ENCODE results near the gene SLC38A10. TPM values are rescaled to one million over a fixed set of nuclear protein-coding genes. Genes with fewer than 3 reads are reported as not detected.
A peak's percentile ranks its signal among the peaks of the same experiment; 100 is the strongest.

Gene SLC38A10
- total and polyA plus RNA-seq, 2 of the 13 experiments (the other 11 are each of a cell fraction or from before 2014, with no cell fraction given): 23.4 to 55.8 TPM

DNA sequence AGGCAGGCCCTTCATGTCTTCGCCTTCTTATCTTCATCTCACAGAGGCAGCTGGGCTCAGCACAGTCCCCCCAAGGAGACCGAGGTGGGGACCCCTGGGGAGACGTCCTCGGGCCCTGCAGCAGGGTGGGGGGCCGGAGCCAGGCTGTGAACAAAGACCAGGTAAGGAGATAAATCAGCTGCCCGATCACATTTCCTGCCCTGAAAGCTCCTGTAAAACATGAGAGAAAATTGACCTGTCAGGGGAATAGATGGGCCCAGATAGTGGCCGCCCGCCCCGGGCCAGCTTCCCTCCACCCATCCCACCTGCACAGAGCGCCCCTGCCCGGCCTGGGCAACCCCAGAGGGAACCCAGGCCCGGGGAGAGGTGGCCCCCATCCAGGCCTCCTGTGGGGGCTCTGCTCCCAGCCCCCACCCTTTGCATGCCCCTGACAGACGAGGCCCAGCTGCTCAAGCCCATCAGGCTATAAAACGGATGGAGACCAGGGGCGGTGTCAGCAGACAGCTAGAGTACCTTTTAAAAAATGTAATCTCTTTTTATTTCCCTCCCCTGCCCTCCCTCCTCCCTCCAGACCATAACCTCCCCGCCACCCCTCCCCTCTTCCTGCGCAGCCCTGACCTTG is 18.8 kb upstream of the SLC38A10 start:
- in situ Hi-C loops (cut with HindIII; ENCODE audit: extremely low pct_ligation_motif_present, low pct_unique_long_range_greater_than_20kb) (no loop called here), intact Hi-C loops (cut with micrococcal nuclease; ENCODE audit: unreplicated experiment) (no loop called here)
- 41% methylated on average over 14 of the region's 17 CpGs for WGBS (ENCODE audit: low lambda C conversion rate)
- H3K36me3 ChIP-seq (replicated peaks in 1 of 2; ENCODE audit: control insufficient read depth in 1 of 2, insufficient read depth in 2 of 2, low read length in 2 of 2): no peaks in the 10 kb centered on the region
- ChIA-PET CTCF (ENCODE audit: low intra/inter-chr PET ratio, low total read pairs) (no interaction called here), POLR2A (no interaction called here)
- DNase-seq (ENCODE audit: low spot score) (no peak), FAIRE-seq (no peak), ATAC-seq (no peak)
- H2AFZ ChIP-seq (ENCODE audit: low read length): no peak overlapping the region
- H3K4me1 ChIP-seq (ENCODE audit: insufficient read depth, low read length): peaks cover 60% of the 10 kb centered on the region
- H3K9me3 ChIP-seq (ENCODE audit: low read length): no peaks in the 10 kb centered on the region
- H3K79me2 ChIP-seq (ENCODE audit: insufficient read depth, low read length): no peaks in the 10 kb centered on the region
- no peak overlapping the region for H3K9ac ChIP-seq (ENCODE audit: insufficient read depth, low read depth, low read length)
- TF ChIP-seq, protein P1, sequence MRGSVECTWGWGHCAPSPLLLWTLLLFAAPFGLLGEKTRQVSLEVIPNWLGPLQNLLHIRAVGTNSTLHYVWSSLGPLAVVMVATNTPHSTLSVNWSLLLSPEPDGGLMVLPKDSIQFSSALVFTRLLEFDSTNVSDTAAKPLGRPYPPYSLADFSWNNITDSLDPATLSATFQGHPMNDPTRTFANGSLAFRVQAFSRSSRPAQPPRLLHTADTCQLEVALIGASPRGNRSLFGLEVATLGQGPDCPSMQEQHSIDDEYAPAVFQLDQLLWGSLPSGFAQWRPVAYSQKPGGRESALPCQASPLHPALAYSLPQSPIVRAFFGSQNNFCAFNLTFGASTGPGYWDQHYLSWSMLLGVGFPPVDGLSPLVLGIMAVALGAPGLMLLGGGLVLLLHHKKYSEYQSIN (CRISPR knock-in tag; IDR thresholded peaks at IDR 0.05; ENCODE audit: borderline replicate concordance): no peak
- TF ChIP-seq SP2 (CRISPR knock-in tag; IDR thresholded peaks at IDR 0.05) (no peak), MTF2 (CRISPR knock-in tag; IDR thresholded peaks at IDR 0.05; ENCODE audit: borderline replicate concordance) (0 out of 2 replicates have a peak, but pooled peaks have one; percentile 15)
- H3K27me3 ChIP-seq (ENCODE audit: control insufficient read depth in 1 of 2, insufficient read depth in 2 of 2, low read length in 2 of 2): peaks cover 27 to 89% of the 10 kb centered on the region in 2 experiments
- H3K27ac ChIP-seq (ENCODE audit: extremely low read length, insufficient read depth, low read length): no peak overlapping the region
- no TSS peak for BruUV-seq (replicated peaks)
- H3K4me3 ChIP-seq (replicated peaks in 1 of 3; ENCODE audit: insufficient read depth in 1 of 3, low read depth in 2 of 3, low read length in 3 of 3): no peak overlapping the region
- H3K4me2 ChIP-seq (ENCODE audit: low read depth, low read length): no peak overlapping the region
- no peaks in the 10 kb centered on the region for H4K20me1 ChIP-seq (ENCODE audit: insufficient read depth, low read length)

DNA sequence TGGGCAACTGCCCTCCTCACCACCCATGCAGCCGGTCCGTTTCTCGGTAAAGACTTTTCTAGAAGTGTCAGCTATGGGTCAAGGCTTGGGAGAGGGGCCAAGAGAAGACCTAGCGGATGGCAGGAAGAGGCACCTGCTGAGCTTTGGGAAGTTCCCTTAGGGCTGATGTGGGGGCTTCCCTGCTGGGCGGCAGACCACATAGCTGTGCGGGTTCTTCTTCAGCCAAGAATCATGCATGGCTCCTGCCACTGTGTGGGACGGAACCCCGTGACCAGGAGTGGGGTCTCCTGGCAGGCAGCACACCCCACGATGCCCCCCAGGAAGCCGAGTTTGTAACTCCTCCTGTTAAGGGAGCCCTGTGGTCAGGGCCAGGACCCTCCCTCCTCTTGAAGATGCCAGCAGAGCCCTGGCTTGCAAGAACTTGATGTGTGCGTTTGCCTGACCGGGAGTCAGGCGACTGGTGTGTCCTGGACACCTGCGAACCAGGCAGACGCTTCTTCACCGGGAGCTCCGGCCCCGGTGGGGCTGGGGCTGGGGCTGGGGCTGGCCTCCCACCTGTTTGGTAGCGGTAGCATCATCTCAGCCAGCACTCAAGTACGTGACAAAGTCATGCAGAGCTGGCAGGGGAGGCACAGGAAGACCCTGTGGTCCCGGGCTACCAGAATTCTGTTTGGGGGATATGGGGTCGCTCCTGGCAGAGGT is 17.7 kb upstream of the SLC38A10 start:
- CTCF ChIA-PET (ENCODE audit: low intra/inter-chr PET ratio, low total read pairs): no interaction called here
- peaks cover 63% of the 10 kb centered on the region for H3K4me1 ChIP-seq (ENCODE audit: insufficient read depth, low read length)
- H3K36me3 ChIP-seq (replicated peaks in 1 of 2; ENCODE audit: control insufficient read depth in 1 of 2, insufficient read depth in 2 of 2, low read length in 2 of 2): no peaks in the 10 kb centered on the region
- no peaks in the 10 kb centered on the region for H4K20me1 ChIP-seq (ENCODE audit: insufficient read depth, low read length)
- H3K79me2 ChIP-seq (ENCODE audit: insufficient read depth, low read length): no peaks in the 10 kb centered on the region
- POLR2A ChIA-PET: no interaction called here
- H3K27ac ChIP-seq (ENCODE audit: extremely low read length, insufficient read depth, low read length): no peak overlapping the region
- BruUV-seq (replicated peaks): no TSS peak
- H3K4me3 ChIP-seq (replicated peaks in 1 of 3; ENCODE audit: insufficient read depth in 1 of 3, low read depth in 2 of 3, low read length in 3 of 3): no peak overlapping the region
- no peak for TF ChIP-seq BCL6 (CRISPR knock-in tag; IDR thresholded peaks at IDR 0.05)
- TF ChIP-seq ZNF251 (CRISPR knock-in tag; IDR thresholded peaks at IDR 0.05): no peak
- no peak for TF ChIP-seq MEIS2 (CRISPR knock-in tag; IDR thresholded peaks at IDR 0.05)
- no peak for TF ChIP-seq ZBTB20 (CRISPR knock-in tag; IDR thresholded peaks at IDR 0.05; ENCODE audit: borderline replicate concordance, low read depth)
- no peak for TF ChIP-seq ZMYM3 (CRISPR knock-in tag; IDR thresholded peaks at IDR 0.05)
- FAIRE-seq: no peak
- H3K9me3 ChIP-seq (ENCODE audit: low read length): no peaks in the 10 kb centered on the region
- no peak for DNase-seq (ENCODE audit: low spot score)
- no peak overlapping the region for H3K9ac ChIP-seq (ENCODE audit: insufficient read depth, low read depth, low read length)
- H3K27me3 ChIP-seq (ENCODE audit: control insufficient read depth in 1 of 2, insufficient read depth in 2 of 2, low read length in 2 of 2): peaks cover 27 to 80% of the 10 kb centered on the region in 2 experiments
- no peak overlapping the region for H2AFZ ChIP-seq (ENCODE audit: low read length)
- no peak overlapping the region for H3K4me2 ChIP-seq (ENCODE audit: low read depth, low read length)
- 49% methylated on average over 10 of the region's 22 CpGs for WGBS (ENCODE audit: low lambda C conversion rate)
- intact Hi-C loops (cut with micrococcal nuclease; ENCODE audit: unreplicated experiment) (no loop called here), in situ Hi-C loops (cut with HindIII; ENCODE audit: extremely low pct_ligation_motif_present, low pct_unique_long_range_greater_than_20kb) (no loop called here)
- ATAC-seq: no peak

All from HepG2 (cell line).